WTC11 (cell line): Measurements from ENCODE around the gene CACNA2D4.

ENCODE experiments used
- CTCF ChIP-seq: fragments of 200-600 bp; IDR thresholded peaks from 2 replicates; pipeline ENCODE4 v1.8.0; 2022; ENCODE audit warnings: antibody characterized with exemption
- E2F5 ChIP-seq: sonication (generic); formaldehyde crosslinking; IDR thresholded peaks from 2 replicates; pipeline ENCODE4 v1.8.1; 2022; ENCODE audit warnings: mild to moderate bottlenecking, moderate library complexity, missing genetic modification reagents
- ETV6 ChIP-seq: sonication (generic); formaldehyde crosslinking; IDR thresholded peaks from 2 replicates; pipeline ENCODE4 v1.8.1; 2022; ENCODE audit warnings: mild to moderate bottlenecking, missing genetic modification reagents
- KAT7 ChIP-seq: sonication (generic); formaldehyde crosslinking; IDR thresholded peaks from 2 replicates; pipeline ENCODE4 v1.8.1; 2023; ENCODE audit warnings: missing genetic modification reagents, mild to moderate bottlenecking, borderline replicate concordance
- PREB ChIP-seq: sonication (generic); formaldehyde crosslinking; IDR thresholded peaks from 2 replicates; pipeline ENCODE4 v1.8.1; 2022; ENCODE audit warnings: mild to moderate bottlenecking, missing genetic modification reagents, moderate library complexity, borderline replicate concordance
- TP53 ChIP-seq: sonication (generic); formaldehyde crosslinking; IDR thresholded peaks from 2 replicates; pipeline ENCODE4 v1.8.1; 2023; ENCODE audit warnings: mild to moderate bottlenecking, missing genetic modification reagents

GRCh38 chr12:1779783-1780182 is 138.7 kb downstream of the CACNA2D4 start:
- TF ChIP-seq ETV6: no peak
- TF ChIP-seq CTCF: no peak
- no peak for TF ChIP-seq TP53 (CRISPR knock-in tag)
- TF ChIP-seq KAT7 (CRISPR knock-in tag): no peak
- TF ChIP-seq PREB (CRISPR knock-in tag): no peak
- TF ChIP-seq E2F5 (CRISPR knock-in tag): no peak
